RKO (cell line): ENCODE measurements around the gene SLC7A9.

Experiments
- DNase-seq: peaks from one replicate; pipeline ENCODE4 v3.0.0-alpha.2; 2016; ENCODE audit warnings: low spot score

The SLC7A9 gene

DNA sequence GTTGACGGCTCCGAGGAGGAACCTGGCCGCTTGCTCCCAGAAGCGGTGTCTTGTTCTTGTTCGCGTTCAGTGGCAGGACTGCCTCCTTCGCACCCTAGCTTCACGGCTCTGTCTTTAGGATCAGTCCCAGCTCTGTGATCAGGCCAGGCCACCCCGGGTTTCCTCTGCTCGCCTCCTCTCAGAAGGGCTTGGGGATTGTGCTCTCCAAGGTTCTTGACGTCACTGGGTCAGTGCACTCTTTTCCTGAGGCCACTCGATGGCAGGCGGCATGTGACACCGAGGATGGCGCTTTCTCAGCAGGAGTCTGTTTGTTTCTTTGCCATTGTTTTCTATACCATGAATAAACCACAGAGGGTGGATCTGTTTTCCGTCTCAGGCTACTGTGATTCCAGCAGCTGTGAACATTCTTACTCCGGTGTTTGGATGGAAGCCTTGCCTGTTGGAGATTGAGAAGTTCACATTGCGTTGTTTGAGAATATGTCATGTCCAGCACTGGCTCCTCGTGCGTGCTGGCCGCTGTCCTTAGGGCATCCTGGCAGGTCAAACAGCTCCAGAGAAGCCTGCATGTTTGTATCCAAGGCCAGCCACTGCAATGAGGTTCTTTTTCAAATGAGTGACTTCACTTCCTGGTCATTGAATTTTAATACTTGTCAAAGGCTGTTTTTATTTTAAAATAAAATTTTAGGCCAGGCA lies 44.5 kb downstream of the SLC7A9 start:
- no peak for DNase-seq

DNA sequence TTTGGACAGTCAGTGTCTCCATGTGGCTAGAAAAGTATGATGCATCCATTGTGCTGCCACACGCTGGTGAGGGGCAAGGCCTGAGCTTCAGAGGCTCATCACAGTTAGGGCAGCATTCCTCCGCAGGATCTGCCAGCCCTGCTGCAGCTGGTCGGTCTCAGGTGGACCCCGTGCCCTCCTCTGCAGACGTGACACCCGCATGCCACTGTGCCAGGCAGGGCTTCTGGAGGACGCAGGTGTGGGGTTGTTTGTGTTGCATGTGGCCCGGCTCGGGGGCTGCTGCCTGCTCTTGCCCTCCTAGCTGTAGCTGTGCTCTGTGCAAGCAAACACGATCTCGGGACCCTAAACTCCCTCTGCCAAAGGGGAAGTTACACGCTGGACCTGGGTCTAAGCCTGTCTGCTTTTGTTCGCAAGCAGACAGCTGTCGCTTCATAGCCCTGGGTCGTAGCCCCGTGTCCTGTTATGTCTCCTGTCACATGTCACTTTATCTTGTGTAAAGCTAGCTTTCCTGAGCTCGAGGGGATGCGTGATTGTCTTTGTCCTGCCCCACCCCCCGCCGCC lies 45.3 kb downstream of the SLC7A9 start:
- no peak for DNase-seq

DNA sequence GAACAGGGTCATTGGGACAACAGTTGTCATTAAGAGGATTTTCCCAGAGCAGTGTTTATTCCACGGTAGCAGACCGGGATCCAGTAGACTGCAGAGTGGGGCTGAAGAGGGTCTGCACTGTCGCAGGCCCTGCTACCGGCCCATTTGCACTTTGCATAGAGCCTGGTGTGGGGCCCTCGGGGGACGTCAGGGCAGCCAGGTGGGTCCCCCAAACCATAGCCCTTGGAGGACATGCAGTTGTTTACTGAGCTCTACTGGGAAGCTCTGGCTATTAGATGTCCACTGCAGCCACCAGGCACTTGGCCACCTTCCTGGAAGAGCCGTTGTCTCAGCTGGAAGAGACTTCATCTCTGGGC lies 45.8 kb downstream of the SLC7A9 start:
- DNase-seq: no peak

- DNase-seq: no peak
Observed at GRCh38 chr19:32822916-32823746, 46.4 kb downstream of the SLC7A9 start.

DNA sequence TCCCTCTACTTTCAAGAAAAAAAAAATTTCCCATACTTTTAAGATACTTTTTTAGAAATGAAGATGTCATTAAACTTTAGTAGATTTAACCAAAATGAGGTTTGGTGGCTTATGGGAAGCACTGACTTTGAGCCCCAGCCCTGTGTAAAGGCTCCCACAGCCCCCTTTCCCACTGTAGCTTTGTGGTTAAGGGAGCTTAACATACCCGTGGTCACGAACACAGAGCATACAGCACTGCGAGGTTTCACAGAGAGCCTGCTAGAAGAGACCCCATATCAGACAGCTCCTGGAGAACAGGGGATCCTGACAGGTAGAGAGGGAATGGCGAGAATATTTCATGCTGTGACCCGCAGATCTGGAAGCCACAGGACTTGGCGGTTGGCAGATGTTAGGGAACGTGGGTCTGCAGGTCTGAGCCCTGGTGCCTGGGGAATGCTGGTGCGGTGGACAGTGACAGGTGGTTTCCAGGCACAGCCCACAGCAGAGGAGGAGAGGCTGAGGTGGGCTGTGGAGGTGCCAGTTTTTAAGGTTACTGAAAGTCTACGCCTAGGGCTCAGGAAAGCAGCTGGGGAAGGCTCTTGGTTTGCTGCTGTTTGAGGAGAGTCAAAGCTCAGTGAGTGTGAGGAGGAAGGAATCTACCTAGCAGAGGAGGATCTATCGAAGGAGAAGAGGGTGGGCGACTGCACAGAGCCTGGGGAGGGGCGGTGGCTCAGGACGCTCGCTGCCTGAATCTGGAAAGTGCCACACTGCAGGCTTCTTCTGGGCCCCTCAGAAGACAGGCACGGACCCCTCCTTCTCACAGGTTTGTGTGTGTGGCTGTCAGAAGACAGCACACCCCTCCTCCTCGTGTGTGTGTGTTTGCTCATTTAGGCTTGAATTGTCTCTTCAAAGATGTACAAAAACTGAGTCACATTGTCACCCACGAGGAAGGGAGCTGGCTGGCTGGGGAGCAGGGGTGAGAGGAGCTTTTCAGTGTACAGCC lies 49.9 kb downstream of the SLC7A9 start:
- no peak for DNase-seq

DNA sequence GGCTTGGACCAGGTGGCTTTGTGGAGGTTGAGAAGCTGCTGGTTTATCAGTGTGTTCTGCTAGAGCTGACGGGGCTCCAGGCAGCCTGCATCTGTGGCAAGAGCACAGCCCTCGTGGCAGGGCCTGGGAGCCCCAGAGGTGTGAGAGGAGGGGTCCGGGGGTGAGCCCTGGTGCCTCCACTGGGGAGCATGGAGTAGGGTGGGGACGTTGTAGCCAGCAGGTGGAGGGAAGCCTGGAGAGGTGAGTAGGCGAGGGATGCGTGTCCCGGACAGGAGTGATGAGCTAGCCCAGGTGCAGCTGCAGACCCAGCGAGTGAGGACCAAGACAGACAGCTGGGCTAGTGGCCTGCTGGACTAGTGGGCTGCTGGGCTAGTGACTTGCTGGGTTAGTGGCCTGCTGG lies 51.0 kb downstream of the SLC7A9 start:
- DNase-seq: no peak

GRCh38 chr19:32817569-32818476 lies 51.7 kb downstream of the SLC7A9 start:
- no peak for DNase-seq

GRCh38 chr19:32816555-32817099 lies 52.9 kb downstream of the SLC7A9 start:
- no peak for DNase-seq

GRCh38 chr19:32814624-32815023 lies 54.9 kb downstream of the SLC7A9 start:
- DNase-seq: no peak

DNA sequence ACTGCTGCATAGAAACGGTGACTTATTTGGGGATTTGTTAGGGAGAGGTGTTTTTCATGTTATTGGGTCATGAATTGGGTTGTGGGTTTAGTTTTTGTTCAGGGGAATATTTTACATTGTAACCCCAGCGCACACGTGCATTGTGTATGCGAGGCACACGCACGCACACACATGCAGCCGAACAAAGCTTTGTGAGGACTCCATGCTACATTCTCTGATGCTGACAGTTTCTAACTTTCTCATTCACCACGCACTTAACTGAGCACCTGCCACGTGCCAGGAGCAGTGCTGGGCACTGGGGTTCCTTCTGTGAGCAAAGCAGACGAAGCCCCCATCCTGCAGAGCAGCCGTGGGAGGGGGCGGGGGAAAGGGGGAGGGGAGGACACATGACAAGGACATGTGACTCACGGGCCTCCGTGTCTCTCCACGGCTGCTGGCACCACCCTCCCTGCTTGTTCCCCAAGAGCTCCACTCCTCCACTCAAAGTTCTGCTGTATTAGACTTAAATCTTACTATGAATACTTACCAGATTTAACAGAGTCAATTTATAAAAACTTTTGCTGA lies 55.6 kb downstream of the SLC7A9 start:
- DNase-seq: no peak

GRCh38 chr19:32812571-32812970 lies 57.0 kb downstream of the SLC7A9 start:
- no peak for DNase-seq

- DNase-seq: no peak
Observed at GRCh38 chr19:32812036-32812435, 57.5 kb downstream of the SLC7A9 start.

DNA sequence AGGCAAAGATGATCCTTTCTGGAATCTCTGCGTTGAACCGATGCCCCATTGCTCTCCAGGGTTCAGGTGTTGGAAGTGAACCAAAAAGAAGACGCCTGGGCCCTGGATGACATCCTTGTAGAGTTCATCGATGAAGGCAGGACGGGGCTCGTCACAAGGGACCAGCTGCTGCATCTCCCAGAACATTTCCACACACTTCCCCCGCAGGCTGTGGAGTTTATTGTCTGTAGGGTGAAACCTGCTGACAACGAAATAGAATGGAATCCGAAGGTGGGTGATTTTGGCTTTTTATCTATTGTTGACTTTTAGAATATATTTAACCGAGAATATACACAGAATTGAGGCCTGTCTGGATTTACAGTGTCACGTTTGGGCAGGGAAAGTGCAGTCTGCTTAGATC lies 58.4 kb downstream of the SLC7A9 start:
- DNase-seq: no peak

GRCh38 chr19:32810452-32810851 lies 59.1 kb downstream of the SLC7A9 start:
- no peak for DNase-seq

- no peak for DNase-seq
Observed at GRCh38 chr19:32809754-32810153, 59.8 kb downstream of the SLC7A9 start.

- no peak for DNase-seq
Observed at GRCh38 chr19:32809254-32809653, 60.3 kb downstream of the SLC7A9 start.

DNA sequence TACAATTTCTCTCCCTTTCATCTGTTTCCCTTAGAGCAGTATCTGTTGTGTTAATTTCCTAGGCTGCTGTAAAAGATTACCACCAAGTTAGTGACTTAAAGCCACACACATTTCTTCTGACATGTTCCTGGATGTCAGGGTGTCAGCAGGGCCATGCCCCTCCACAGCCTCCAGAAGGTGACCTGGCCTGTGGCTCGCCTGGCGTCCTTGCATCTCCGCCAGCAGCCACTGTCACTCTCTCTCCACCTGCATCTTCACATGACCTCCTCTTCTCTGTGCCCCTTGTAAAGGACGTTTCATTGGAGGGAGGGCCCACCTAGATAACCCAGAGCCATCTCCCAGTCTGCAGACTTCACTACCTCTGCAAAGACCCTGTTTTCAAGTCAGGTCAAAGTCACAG lies 61.3 kb downstream of the SLC7A9 start:
- DNase-seq: no peak

DNA sequence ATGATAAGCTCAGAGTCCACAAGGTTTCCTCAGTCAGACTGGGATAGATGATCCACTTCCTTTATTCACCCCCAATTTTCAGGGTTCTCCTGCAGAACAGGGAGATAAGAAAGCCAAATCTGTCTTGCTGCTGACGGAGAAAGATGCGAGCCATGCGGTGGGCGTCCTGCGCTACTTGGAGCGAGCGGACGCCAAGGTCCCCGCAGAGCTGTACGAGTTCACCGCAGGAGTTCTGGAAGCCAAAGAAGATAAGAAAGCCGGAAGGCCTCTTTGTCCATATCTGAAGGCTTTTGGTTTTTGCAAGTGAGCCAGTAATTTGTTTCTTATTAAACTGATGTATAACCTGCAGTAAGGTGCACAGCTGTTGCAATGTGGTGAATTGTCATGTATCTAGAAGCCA lies 66.7 kb downstream of the SLC7A9 start:
- DNase-seq: no peak

- DNase-seq: no peak
Observed at GRCh38 chr19:32800754-32801153, 68.8 kb downstream of the SLC7A9 start.

DNA sequence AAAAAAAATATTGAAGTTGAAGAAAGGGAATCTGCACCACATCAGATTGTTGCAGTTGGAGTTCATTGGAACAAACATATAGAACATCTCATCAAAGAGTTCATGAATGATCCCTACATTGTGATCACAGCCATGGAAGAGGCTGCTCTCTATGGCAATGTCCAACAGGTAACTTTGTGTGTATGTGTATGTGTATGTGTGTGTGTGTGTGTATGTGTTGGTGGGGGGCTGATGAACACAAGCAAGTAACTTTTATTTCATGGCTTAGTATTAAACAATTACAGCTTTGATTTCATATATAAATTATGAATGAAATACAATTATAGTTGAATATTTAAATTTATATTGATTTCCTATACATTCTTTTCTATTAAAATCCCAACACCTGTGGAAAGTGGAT lies 69.4 kb downstream of the SLC7A9 start:
- no peak for DNase-seq
